Upper lobe of right lung (tissue), 1 donor: ENCODE results near the gene ATXN2L. TPM values are rescaled to one million over a fixed set of nuclear protein-coding genes. Genes with fewer than 3 reads are reported as not detected.
A peak's percentile ranks its signal among the peaks of the same experiment; 100 is the strongest.

ENCODE experiments used
- ATAC-seq: fragments of 200-7000 bp; cut with Tn5 transposase; one replicate; pipeline ENCODE4 v1.9.1; 2020; ENCODE audit warnings: mild to moderate bottlenecking, moderate library complexity
- DNase-seq: peaks from one replicate; pipeline ENCODE4 v3.0.0-alpha.2; 2020
- H3K27ac ChIP-seq: fragments of 200-600 bp; one replicate; pipeline ENCODE4 v1.8.0; 2022
- H3K27me3 ChIP-seq: fragments of 200-600 bp; one replicate; pipeline ENCODE4 v1.8.0; 2022; ENCODE audit warnings: mild to moderate bottlenecking
- H3K36me3 ChIP-seq: fragments of 200-600 bp; one replicate; pipeline ENCODE4 v1.8.0; 2022
- H3K4me1 ChIP-seq: fragments of 200-600 bp; one replicate; pipeline ENCODE4 v1.8.0; 2022
- H3K4me3 ChIP-seq: fragments of 200-600 bp; one replicate; pipeline ENCODE4 v1.8.0; 2022; ENCODE audit warnings: mild to moderate bottlenecking
- H3K9me3 ChIP-seq: fragments of 200-600 bp; one replicate; pipeline ENCODE4 v1.8.0; 2022
- CTCF ChIP-seq: fragments of 200-600 bp; IDR thresholded peaks from one replicate; pipeline ENCODE4 v1.8.0; 2022; ENCODE audit warnings: antibody characterized with exemption
- intact Hi-C: fragments of 100-400 bp; cut with DNase I; formaldehyde crosslinking; loops from one replicate; pipeline ENCODE4 v1.11.0; 2022
- total RNA-seq: library from RNA; stranded (reverse); fragmentation: NEBNext Ultra II Directional; extraction: Animal tissue kit (Norgen Biotek cat#: 25700); gene quantifications from one replicate; pipeline ENCODE4 v1.2.1, GENCODE V29; 2021
- donor health status: DM: no; HTN: yes; CAD: no; lungs with severe emphysema.

ATXN2L gene
- total RNA-seq, 1 donor from 2014 or later: 118 TPM

DNA sequence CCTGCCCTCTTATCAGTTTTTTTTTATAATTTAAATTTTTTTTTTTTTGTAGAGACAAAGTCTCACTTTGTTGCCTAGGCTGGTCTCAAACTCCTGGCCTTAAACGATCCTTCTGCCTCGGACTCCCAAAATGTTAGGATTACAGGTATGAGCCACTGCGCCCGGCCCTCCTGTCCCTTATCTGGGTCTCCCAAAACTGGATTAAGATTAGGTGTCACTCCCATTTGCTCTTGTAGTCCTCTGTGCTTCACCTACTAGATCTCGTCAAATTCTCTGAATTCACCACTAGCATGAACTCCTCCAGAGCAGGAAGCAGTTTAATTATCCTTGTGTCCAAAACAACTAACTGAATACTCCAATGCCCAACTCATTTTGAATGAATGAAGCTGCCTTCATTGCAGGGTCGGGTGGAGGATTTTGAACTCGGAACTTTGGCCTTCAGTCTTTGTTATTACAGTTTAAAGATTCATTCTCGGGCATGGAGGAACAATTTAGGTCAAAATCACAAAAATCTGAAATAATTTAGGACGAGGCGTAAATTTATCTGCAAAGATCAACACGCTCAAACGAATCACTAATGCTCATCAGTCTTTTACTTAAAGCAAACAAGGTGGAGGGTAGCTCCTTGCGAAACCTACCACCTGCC is 802 bp upstream of the ATXN2L start:
- H3K27ac ChIP-seq: peak overlapping the region; percentile 99
- H3K27me3 ChIP-seq: no peaks in the 10 kb centered on the region
- no peaks in the 10 kb centered on the region for H3K9me3 ChIP-seq
- H3K36me3 ChIP-seq: peaks cover 20% of the 10 kb centered on the region
- no peak for ATAC-seq
- peak overlapping the region; percentile 100 for H3K4me3 ChIP-seq
- no peak for TF ChIP-seq CTCF
- intact Hi-C loops: no loop called here
- H3K4me1 ChIP-seq: peaks cover 18% of the 10 kb centered on the region
- DNase-seq: no peak

DNA sequence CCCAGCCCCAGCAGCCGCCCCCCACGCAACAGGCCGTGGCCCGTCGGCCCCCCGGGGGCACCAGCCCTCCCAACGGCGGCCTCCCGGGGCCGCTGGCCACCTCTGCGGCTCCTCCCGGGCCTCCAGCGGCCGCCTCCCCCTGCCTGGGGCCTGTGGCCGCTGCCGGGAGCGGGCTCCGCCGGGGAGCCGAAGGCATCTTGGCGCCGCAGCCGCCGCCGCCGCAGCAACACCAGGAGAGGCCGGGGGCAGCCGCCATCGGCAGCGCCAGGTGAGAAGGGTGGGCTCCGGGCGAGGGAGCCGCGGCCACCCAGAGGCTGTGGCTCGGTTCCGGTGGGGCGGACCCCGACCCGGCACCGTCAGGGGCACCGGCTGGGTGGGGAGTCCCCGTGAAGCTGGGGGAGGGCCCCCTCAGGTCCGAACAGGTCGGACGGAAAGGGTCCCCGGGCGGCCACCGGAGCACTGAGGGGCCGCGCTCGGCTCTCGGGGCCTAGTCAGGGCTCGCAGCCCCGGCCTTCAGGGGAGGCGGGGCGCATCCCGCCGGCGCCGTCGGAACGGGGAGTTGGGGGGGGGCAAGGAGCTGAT is 583 bp downstream of the ATXN2L start:
- Histone ChIP-seq H3K4me1 (peaks cover 18% of the 10 kb centered on the region), H3K36me3 (peaks cover 34% of the 10 kb centered on the region), H3K4me3 (peak overlapping the region; percentile 100), H3K27me3 (no peaks in the 10 kb centered on the region), H3K27ac (peak overlapping the region; percentile 99), H3K9me3 (no peaks in the 10 kb centered on the region)
- no peak for ATAC-seq
- no peak for DNase-seq
- no peak for TF ChIP-seq CTCF
- intact Hi-C loops: no loop called here

DNA sequence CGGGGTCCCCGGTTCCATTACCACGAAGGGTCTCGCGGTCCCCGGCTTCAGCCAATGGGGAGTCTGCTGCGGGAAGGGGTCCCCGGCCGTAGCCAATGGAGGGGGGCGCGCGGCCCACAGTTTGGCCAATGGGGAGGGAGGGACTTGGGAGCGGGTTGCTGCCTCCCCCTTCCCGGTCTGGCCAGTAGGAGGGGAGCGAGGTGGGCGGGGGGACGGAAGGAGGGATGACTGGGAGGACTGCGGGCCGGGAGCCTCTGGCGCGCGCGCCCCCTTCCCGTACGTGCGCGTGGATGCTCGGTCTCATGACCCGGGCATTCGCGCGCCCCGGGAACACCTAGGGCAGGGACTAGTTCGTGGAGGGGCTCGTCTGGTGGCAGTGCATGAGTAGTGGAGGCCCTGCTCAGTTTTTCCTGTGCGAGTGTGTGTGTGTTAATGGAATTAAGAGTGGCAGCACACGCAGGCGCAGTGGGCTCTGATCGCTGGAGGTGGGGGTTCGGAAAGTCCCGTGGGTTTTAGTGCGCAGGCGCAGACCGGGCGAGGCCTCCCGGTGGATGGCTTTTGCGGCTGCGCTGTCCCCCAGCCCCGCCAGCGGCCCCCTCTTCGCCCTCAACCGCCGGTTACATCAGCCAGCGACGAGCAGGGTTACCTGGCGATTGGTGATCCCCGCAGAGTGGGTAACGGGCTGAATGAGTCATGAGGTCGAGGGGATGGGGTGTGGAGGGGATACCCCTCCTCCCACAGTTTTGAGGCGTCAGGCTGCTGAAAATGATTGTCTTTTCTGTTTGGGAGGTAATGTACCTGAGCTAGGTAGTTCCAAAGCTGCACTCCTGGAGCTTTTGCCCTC is 1.3 kb downstream of the ATXN2L start:
- DNase-seq: peak; percentile 99
- H3K36me3 ChIP-seq: peaks cover 41% of the 10 kb centered on the region
- H3K4me1 ChIP-seq: peaks cover 18% of the 10 kb centered on the region
- H3K4me3 ChIP-seq: peak overlapping the region; percentile 100
- intact Hi-C loops: no loop called here
- no peaks in the 10 kb centered on the region for H3K27me3 ChIP-seq
- peak; percentile 95 for ATAC-seq
- peak; percentile 34 for TF ChIP-seq CTCF
- peak overlapping the region; percentile 99 for H3K27ac ChIP-seq
- H3K9me3 ChIP-seq: no peaks in the 10 kb centered on the region

- peak overlapping the region; percentile 99 for H3K27ac ChIP-seq
- DNase-seq (no peak), ATAC-seq (no peak)
- H3K4me3 ChIP-seq: peak overlapping the region; percentile 100
- peaks cover 46% of the 10 kb centered on the region for H3K36me3 ChIP-seq
- intact Hi-C loops: no loop called here
- no peak for TF ChIP-seq CTCF
- H3K4me1 ChIP-seq: peaks cover 18% of the 10 kb centered on the region
- no peaks in the 10 kb centered on the region for H3K27me3 ChIP-seq
- no peaks in the 10 kb centered on the region for H3K9me3 ChIP-seq
Observed at GRCh38 chr16:28824717-28824973, 1.8 kb downstream of the ATXN2L start.

DNA sequence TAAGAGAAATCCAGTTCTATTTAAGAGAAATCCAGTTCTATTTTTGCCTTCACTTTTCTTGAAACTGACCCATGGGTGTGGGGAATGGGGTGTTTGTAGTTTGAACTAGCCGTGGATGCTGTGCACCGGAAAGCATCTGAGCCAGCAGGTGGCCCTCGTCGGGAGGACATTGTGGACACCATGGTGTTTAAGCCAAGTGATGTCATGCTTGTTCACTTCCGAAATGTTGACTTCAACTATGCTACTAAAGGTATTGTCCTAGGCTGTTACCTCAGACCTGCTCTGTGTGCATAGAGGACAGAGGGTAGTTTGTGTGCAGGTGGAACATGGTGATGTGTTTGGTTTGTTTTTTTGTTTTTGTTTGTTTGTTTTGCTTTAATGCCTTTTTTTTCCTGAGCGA is 3.3 kb downstream of the ATXN2L start:
- ATAC-seq: no peak
- Histone ChIP-seq H3K4me3 (no peak overlapping the region), H3K4me1 (peaks cover 18% of the 10 kb centered on the region), H3K36me3 (peaks cover 61% of the 10 kb centered on the region), H3K9me3 (no peaks in the 10 kb centered on the region), H3K27me3 (no peaks in the 10 kb centered on the region), H3K27ac (no peak overlapping the region)
- TF ChIP-seq CTCF: no peak
- no peak for DNase-seq
- intact Hi-C loops: no loop called here
